HG02870 (cell line): ENCODE results near the gene CRYBA1.

Experiments used
- ATAC-seq: cut with Tn5 transposase; IDR thresholded peaks from one replicate; pipeline ENCODE4 v1.9.1; 2021; ENCODE audit warnings: mild to moderate bottlenecking, moderate library complexity; ENCODE audit not compliant: unreplicated experiment

The CRYBA1 gene

GRCh38 chr17:29278692-29279091, 32.0 kb downstream of the CRYBA1 start:
- ATAC-seq: no peak

- ATAC-seq: no peak
Measured at GRCh38 chr17:29279397-29280070, 32.9 kb downstream of the CRYBA1 start.

- ATAC-seq: no peak
Measured at GRCh38 chr17:29283496-29283895, 36.8 kb downstream of the CRYBA1 start.

- no peak for ATAC-seq
Measured at GRCh38 chr17:29283961-29284360, 37.3 kb downstream of the CRYBA1 start.

GRCh38 chr17:29289852-29290251, 43.2 kb downstream of the CRYBA1 start:
- no peak for ATAC-seq

- no peak for ATAC-seq
Measured at GRCh38 chr17:29291163-29291752, 44.6 kb downstream of the CRYBA1 start.

- ATAC-seq: no peak
Measured at GRCh38 chr17:29292071-29292991, 45.7 kb downstream of the CRYBA1 start.

- peak; percentile 7 for ATAC-seq
Measured at GRCh38 chr17:29292992-29293889, 46.6 kb downstream of the CRYBA1 start.

GRCh38 chr17:29293890-29294579, 47.4 kb downstream of the CRYBA1 start, which contains the start of gene NUFIP2:
Gene NUFIP2, minus strand, starts transcription at chr17:29294148. Its CDS starts 89 bp downstream, at chr17:29294059.
- ATAC-seq: peak; percentile 82

GRCh38 chr17:29294580-29294900, 47.9 kb downstream of the CRYBA1 start:
- no peak for ATAC-seq

GRCh38 chr17:29295420-29295819, 48.8 kb downstream of the CRYBA1 start:
- ATAC-seq: no peak

- no peak for ATAC-seq
Measured at GRCh38 chr17:29299031-29299430, 52.4 kb downstream of the CRYBA1 start.

GRCh38 chr17:29303386-29303785, 56.7 kb downstream of the CRYBA1 start:
- no peak for ATAC-seq
